Upper lobe of left lung (tissue), 4 donors: ENCODE results near the gene PNPLA8.

Source experiments
- POLR2AphosphoS5 ChIP-seq, 2 donors: sonication (generic); formaldehyde crosslinking; IDR thresholded peaks; one replicate each; pipeline ENCODE4 v1.5.1; 2017; ENCODE audit warnings: antibody characterized with exemption in 2 of 2
- TF ChIP-seq, protein P1 (sequence below), 6 experiments: fragments of 450-650 bp in 4 of 6; fragments of 200-600 bp in 2 of 6; sonication (generic) in 2 of 6; IDR thresholded peaks; one replicate each; pipeline ENCODE4 v1.5.1; 2016 to 2019; ENCODE audit warnings: antibody characterized with exemption in 6 of 6

DNA sequence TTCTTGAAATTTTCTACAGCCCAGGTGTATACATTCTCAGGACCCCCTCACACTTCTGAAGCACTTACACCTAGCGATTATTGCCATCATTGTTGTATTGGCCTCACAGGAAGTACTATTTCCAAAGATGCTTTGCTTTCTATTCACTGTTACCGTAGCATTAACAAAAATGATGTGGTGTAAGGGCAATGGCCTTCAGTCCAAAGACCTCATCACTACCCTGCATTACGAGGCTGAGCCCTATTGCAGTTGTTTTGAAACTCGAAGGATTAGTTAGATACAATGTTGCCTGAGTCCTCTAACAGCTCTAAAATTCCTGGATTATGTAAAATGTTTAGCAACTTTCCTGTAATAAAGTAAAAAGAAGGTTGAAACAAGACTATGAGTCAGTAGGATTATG is 72.6 kb downstream of the PNPLA8 start:
- no peak for TF ChIP-seq POLR2AphosphoS5 (IDR thresholded peaks at IDR 0.05)
- TF ChIP-seq, protein P1, sequence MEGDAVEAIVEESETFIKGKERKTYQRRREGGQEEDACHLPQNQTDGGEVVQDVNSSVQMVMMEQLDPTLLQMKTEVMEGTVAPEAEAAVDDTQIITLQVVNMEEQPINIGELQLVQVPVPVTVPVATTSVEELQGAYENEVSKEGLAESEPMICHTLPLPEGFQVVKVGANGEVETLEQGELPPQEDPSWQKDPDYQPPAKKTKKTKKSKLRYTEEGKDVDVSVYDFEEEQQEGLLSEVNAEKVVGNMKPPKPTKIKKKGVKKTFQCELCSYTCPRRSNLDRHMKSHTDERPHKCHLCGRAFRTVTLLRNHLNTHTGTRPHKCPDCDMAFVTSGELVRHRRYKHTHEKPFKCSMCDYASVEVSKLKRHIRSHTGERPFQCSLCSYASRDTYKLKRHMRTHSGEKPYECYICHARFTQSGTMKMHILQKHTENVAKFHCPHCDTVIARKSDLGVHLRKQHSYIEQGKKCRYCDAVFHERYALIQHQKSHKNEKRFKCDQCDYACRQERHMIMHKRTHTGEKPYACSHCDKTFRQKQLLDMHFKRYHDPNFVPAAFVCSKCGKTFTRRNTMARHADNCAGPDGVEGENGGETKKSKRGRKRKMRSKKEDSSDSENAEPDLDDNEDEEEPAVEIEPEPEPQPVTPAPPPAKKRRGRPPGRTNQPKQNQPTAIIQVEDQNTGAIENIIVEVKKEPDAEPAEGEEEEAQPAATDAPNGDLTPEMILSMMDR (IDR thresholded peaks at IDR 0.05), result no peak
